Measurements from ENCODE around the gene SNAP91.

DNA sequence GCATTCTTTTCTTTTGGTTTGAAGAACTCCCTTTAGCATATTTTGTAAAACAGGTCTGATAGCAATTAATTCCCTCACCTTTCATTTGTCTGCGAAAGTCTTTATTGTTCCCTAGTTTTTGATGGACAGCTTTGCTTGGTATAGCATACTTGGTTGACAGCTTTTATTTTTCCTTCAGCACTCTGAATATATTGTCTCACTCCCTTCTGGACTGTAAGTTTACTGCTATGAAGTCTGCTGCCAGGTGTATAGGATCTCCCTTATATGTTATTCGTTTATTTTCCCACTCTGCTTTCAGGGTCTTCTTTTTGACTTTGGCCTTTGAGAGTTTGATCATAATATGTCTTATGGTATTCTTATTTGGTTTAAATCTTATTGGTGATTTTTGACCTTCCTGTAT lies 47.7 kb upstream of the SNAP91 start:
- TF ChIP-seq POLR2AphosphoS5 (IDR thresholded peaks at IDR 0.05; ENCODE audit: low read depth, low read length): no peak
- no peak for TF ChIP-seq CTCF (IDR thresholded peaks at IDR 0.05)
- no peak for TF ChIP-seq TCF7L2 (IDR thresholded peaks at IDR 0.05; ENCODE audit: low read depth, low read length)
- no peak for TF ChIP-seq SIN3A (IDR thresholded peaks at IDR 0.05; ENCODE audit: borderline replicate concordance, insufficient read depth, low read depth, low read length)
- no peak for TF ChIP-seq REST (IDR thresholded peaks at IDR 0.05; ENCODE audit: insufficient read depth in 1 of 2, low read depth in 2 of 2, low read length in 1 of 2)

Measured in Panc1 (cell line).